ENCODE data around the gene ARL3.
"Not testable (repeated sequence)": the region's sequence is repeated elsewhere in the genome, so short reads cannot be mapped to it uniquely, and the experiment has no call there.

The ARL3 gene

DNA sequence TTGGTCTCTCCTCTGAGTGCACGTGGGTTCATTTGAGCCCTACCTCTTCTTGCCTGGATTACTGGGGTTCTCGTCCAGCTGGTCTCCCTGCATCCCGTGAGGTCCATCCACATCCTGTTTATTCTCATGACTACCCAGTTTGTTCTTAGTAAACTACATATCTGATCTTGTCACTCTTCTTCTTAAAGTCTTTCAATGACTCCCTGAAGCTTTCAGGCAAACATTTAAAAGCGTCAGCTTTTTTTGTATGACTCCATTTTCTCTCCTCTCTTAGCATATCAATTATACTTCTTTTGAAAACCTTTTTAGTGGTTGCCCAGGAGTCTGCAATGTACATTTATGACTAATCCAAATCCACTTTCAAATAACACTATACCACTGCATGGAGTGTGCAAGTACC, 7.8 kb upstream of the ARL3 start:
- peaks cover 64% of the 10 kb centered on the region for H3K36me3 ChIP-seq
- no peak overlapping the region for H3K27ac ChIP-seq
- H3K4me2 ChIP-seq = no peak overlapping the region
- no peak overlapping the region for H3K4me3 ChIP-seq
- H3K27me3 ChIP-seq = no peaks in the 10 kb centered on the region
- peaks cover 53% of the 10 kb centered on the region for H4K20me1 ChIP-seq
- no peak overlapping the region for H3K9ac ChIP-seq
- H3K9me3 ChIP-seq = 0 out of 2 replicates have a peak, but pooled peaks cover 4% of the 10 kb centered on the region
- peaks cover 47% of the 10 kb centered on the region for H3K4me1 ChIP-seq
- no peak for TF ChIP-seq Cebpa-rat (IDR thresholded peaks at IDR 0.05)

DNA sequence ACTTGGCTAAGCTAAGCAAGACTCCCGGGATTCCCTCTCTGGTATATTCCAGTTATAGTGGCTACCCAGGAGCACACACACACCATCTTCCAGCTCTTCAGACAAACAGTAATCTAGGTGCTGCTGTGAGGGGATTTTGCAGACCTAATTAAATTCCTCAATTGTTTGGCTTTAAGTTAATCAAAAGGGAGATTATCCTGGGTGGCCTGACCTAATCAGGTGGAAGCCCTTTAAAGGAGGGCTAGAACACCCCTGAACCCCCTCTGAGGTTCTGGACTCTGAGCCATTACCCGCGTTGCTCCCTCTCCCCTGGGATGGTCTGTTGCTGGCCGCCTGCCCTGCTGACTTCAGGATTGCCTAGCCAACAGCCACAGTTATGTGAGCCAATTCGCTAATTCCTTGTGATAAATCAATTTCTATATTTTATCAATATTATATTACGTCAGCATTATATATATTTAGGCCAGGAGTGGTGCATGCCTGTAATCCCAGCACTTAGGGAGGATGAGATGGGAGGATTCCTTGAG, 6.6 kb upstream of the ARL3 start:
- H3K9ac ChIP-seq = no peak overlapping the region
- H4K20me1 ChIP-seq = peaks cover 44% of the 10 kb centered on the region
- no peaks in the 10 kb centered on the region for H3K27me3 ChIP-seq
- no peak overlapping the region for H3K4me2 ChIP-seq
- H3K4me3 ChIP-seq = no peak overlapping the region
- H3K9me3 ChIP-seq = 0 out of 2 replicates have a peak, but pooled peaks cover 4% of the 10 kb centered on the region
- TF ChIP-seq Cebpa-rat (IDR thresholded peaks at IDR 0.05) = no peak
- H3K27ac ChIP-seq = 0 out of 2 replicates have a peak overlapping the region, but pooled peaks have one; percentile 26
- peaks cover 53% of the 10 kb centered on the region for H3K36me3 ChIP-seq
- H3K4me1 ChIP-seq = peaks cover 58% of the 10 kb centered on the region

DNA sequence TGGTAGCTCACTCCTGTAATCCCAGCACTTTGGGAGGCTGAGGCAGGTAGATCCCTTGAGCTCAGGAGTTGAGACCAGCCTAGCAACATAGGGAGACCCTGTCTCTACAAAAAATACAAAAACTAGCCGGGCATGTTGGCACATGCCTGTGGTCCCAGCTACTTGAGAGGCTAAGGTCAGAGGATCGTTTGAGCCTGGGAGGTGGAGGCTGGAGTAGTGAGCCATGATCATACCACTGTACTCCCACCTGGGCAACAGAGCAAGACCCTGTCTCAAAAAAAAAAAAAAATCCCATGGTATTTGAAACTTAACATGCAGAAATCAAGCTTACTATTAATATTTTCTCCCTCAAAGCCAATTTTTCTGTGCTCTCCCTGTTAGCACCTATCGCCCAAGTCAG, 6.1 kb upstream of the ARL3 start:
- no peaks in the 10 kb centered on the region for H3K27me3 ChIP-seq
- no peak overlapping the region for H3K9ac ChIP-seq
- TF ChIP-seq Cebpa-rat (IDR thresholded peaks at IDR 0.05) = no peak
- H4K20me1 ChIP-seq = peaks cover 40% of the 10 kb centered on the region
- peak overlapping the region; percentile 38; the same call in 1 of the 2 replicates for H3K27ac ChIP-seq
- H3K9me3 ChIP-seq = 0 out of 2 replicates have a peak, but pooled peaks cover 4% of the 10 kb centered on the region
- H3K4me3 ChIP-seq = no peak overlapping the region
- H3K4me2 ChIP-seq = no peak overlapping the region
- peaks cover 63% of the 10 kb centered on the region for H3K4me1 ChIP-seq
- H3K36me3 ChIP-seq = peaks cover 48% of the 10 kb centered on the region

DNA sequence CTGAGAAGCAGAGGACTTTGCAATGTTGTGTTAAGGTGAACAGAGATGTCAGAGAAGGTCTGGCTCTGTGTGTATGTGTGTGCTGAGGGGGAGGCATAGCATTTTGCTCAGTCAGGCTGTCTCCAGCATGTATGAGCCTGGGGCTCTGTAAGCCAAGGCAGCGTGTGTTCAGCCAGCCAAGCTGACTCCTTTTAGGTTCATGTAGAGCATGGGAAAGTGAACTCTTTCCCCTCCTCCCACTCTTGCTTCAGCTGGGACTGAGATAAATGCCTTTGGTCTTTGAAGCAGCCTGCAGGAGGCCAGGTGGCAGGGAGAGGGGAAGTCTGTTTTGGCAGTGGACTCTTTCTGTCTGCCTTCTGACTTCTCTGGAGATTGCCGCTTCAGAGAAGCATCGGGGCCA, 4.0 kb upstream of the ARL3 start:
- peak overlapping the region; percentile 45 for H3K27ac ChIP-seq

DNA sequence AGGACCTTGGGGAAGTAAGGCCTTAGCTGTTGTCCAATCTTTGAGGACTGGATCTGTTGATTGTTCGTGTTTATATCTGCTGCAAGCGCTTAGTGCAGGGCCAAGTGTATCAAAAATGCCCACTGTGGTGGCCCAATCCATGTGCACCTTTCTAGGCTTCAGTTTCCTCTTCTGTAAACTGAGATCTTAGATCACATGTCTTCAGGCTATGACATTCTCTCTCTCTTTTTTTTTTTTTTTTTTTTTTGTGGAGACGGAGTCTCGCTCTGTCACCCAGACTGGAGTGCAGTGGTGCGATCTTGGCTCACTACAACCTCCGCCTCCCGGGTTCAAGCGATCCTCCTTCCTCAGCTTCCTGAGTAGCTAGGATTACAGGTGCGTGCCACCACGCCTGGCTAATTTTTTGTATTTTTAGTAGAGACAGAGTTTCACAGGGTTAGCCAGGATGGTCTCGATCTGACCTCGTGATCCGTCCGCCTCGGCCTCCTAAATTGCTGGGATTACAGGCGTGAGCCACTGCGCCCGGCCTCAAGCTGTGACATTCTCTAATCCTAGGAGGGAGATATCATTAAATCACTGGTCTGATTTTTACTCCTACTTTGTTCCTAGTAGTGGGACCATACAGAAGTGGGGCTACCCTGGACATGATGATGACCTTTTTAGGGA, 2.8 kb upstream of the ARL3 start:
- peak overlapping the region; percentile 30 for H3K27ac ChIP-seq
- H3K9me3 ChIP-seq, H3K27me3 ChIP-seq: not testable (repeated sequence)
- H3K9ac ChIP-seq = peak overlapping the region; percentile 48; the same call in 1 of the 2 replicates
- 0 out of 2 replicates have a peak overlapping the region, but pooled peaks have one; percentile 2 for H3K4me3 ChIP-seq
- peaks cover 25% of the 10 kb centered on the region; the same call in 1 of the 2 replicates for H4K20me1 ChIP-seq
- peaks cover 79% of the 10 kb centered on the region for H3K4me1 ChIP-seq
- peak overlapping the region; percentile 92 for H3K4me2 ChIP-seq
- peaks cover 18% of the 10 kb centered on the region for H3K36me3 ChIP-seq

More for the DNA sequence above, 4.0 kb upstream of the ARL3 start:
- Histone ChIP-seq H3K27me3 (no peaks in the 10 kb centered on the region), H3K4me1 (peaks cover 67% of the 10 kb centered on the region), H3K9ac (peak overlapping the region; percentile 21; the same call in 1 of the 2 replicates), H4K20me1 (peaks cover 35% of the 10 kb centered on the region; the same call in 1 of the 2 replicates), H3K4me3 (no peak overlapping the region), H3K36me3 (peaks cover 30% of the 10 kb centered on the region), H3K4me2 (peak overlapping the region; percentile 92), H3K9me3 (no peaks in the 10 kb centered on the region)
- no peak for TF ChIP-seq Cebpa-rat (IDR thresholded peaks at IDR 0.05)

DNA sequence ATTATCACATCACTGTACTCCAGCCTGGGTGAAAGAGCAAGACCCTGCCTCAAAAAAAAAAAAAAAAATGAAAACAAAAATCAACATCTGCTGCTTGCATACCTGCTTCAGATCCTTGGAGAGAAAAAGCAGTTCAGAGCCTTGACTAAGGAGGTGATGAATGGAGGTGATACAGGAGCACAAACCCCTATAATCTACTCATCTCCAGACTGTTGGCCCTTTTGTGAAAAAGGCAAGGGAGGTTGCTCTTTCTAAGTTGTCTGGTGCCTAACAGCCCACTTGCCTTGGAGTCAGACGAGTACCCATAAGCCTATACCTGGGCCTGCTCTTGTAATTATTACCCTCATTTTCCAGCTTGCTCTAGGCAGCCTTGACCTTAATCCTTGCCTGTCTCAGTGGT, 1.7 kb upstream of the ARL3 start:
- no peak for TF ChIP-seq Cebpa-rat (IDR thresholded peaks at IDR 0.05)
- peak overlapping the region; percentile 92 for H3K4me3 ChIP-seq
- H3K9ac ChIP-seq = peak overlapping the region; percentile 86
- no peaks in the 10 kb centered on the region for H3K9me3 ChIP-seq
- peak overlapping the region; percentile 92 for H3K4me2 ChIP-seq
- peaks cover 82% of the 10 kb centered on the region for H3K4me1 ChIP-seq
- no peaks in the 10 kb centered on the region for H3K27me3 ChIP-seq
- no peak overlapping the region for H3K27ac ChIP-seq
- peaks cover 12% of the 10 kb centered on the region; the same call in 1 of the 2 replicates for H3K36me3 ChIP-seq
- H4K20me1 ChIP-seq = 0 out of 2 replicates have a peak, but pooled peaks cover 17% of the 10 kb centered on the region

DNA sequence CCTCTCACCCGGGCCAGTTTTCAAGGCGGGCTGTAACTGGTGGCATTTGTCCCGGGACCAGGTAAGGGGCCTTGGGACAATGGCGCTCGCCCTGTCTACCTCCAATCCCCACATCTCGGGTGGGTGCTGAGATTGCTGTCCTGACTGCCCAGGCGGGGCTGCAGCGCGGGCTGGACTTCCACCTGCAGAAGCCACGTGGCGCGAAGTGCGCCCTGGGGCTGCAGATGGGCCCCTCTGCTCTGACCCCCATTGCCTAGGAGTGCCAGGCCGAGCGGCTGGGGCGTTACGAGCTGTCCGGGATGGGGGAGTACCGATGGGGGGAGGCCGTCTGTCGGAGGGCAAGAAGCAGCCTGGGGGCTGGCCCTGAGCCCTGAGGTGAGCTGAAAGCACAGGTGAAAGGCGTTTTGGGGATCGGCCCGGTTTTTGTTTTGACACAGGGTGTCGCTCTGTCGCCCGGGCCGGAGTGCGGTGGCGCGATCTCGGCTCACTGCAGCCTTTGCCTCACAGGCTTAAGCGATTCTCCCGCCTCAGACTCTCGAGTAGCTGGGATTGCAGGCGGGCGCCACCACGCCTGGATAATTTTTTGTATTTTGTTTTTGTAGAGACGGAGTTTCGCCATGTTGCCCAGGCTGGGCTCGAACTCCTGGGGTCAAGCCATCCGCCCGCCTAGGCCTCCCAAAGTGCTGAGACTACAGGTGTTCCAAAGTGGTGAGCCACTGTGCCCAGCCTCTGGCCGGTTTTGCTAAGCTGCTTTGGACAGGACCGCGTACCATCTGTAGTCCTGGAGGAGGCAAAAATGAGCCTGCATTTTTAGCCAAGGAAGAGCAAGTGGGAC, 641 bp upstream of the ARL3 start, which contains the start of gene SFXN2:
Gene SFXN2 (plus strand): TSS at position 16 of the 835 bp plus-strand sequence. CDS start 12,001 bp downstream, outside the sequence.
- H3K9ac ChIP-seq = peak within 1 kb of the TSS; percentile 86
- 0 out of 2 replicates have a peak, but pooled peaks cover 13% of the 10 kb centered on the region for H4K20me1 ChIP-seq
- no peaks in the 10 kb centered on the region for H3K9me3 ChIP-seq
- TF ChIP-seq Cebpa-rat (IDR thresholded peaks at IDR 0.05) = no peak
- H3K36me3 ChIP-seq = peaks cover 9% of the 10 kb centered on the region; the same call in 1 of the 2 replicates
- H3K4me2 ChIP-seq = peak within 1 kb of the TSS; percentile 92
- no peaks in the 10 kb centered on the region for H3K27me3 ChIP-seq
- H3K4me3 ChIP-seq = peak within 1 kb of the TSS; percentile 92
- H3K4me1 ChIP-seq = peaks cover 81% of the 10 kb centered on the region
- H3K27ac ChIP-seq = peak within 1 kb of the TSS; percentile 81

DNA sequence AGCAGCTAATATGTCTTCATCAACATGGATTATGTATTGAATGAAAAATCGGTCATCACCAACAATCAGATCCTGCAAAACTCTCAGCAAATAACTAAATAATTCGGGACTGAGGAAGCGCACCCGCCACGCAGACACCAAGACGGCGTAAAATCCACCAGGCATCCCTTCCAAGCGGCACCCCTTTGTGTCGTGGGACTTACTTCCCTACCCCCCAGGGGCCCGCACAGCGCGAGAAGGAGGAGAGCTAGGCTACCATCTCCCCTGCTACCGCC, 721 bp downstream of the ARL3 start:
- peak overlapping the region; percentile 80 for H3K9ac ChIP-seq
- peaks cover 4% of the 10 kb centered on the region; the same call in 1 of the 2 replicates for H3K36me3 ChIP-seq
- TF ChIP-seq Cebpa-rat (IDR thresholded peaks at IDR 0.05) = no peak
- H3K4me2 ChIP-seq = peak overlapping the region; percentile 80
- H3K4me3 ChIP-seq = peak overlapping the region; percentile 92
- 0 out of 2 replicates have a peak, but pooled peaks cover 13% of the 10 kb centered on the region for H4K20me1 ChIP-seq
- no peaks in the 10 kb centered on the region for H3K9me3 ChIP-seq
- peaks cover 68% of the 10 kb centered on the region for H3K4me1 ChIP-seq
- H3K27me3 ChIP-seq = no peaks in the 10 kb centered on the region
- H3K27ac ChIP-seq = peak overlapping the region; percentile 67

DNA sequence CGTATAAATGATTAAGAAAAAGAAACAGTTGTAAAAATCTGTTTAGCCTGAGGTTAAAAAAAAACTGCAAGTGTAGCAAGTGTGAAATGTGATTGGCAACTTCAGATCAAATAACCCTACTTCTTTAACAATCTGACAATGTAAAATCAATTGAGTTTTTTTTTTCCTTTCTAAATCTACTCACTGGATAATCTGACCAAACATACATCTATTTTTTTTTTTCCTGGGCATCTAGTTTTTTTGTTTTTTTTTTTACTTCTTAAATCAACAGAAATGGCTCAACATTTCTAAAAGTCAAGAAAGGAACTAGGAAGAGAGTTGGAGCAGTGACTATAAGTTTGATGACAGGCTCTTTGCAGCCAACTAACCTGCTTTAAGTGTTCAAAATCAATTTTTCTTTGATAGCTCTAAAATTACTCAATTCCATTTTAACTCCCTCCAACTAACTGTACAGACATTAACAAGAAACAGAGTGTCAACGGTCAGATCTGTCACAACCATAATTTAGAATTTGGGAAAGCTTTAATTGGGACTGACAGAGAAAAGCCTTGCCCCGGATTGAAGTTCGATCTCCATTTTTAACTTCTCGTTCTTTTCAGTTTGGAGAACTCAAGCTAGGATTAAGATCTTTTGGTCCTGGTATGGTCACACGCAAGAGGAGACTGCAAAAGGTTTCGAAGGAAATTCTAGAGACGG, 1.2 kb downstream of the ARL3 start:
- TF ChIP-seq Cebpa-rat (IDR thresholded peaks at IDR 0.05) = no peak
- no peaks in the 10 kb centered on the region for H3K27me3 ChIP-seq

More for the DNA sequence above, 1.2 kb downstream of the ARL3 start:
- peak overlapping the region; percentile 80 for H3K9ac ChIP-seq
- H3K4me3 ChIP-seq = peak overlapping the region; percentile 92
- H3K9me3 ChIP-seq = no peaks in the 10 kb centered on the region
- peak overlapping the region; percentile 80 for H3K4me2 ChIP-seq
- 0 out of 2 replicates have a peak, but pooled peaks cover 8% of the 10 kb centered on the region for H4K20me1 ChIP-seq
- peaks cover 63% of the 10 kb centered on the region for H3K4me1 ChIP-seq
- H3K36me3 ChIP-seq = peaks cover 4% of the 10 kb centered on the region; the same call in 1 of the 2 replicates
- peak overlapping the region; percentile 67 for H3K27ac ChIP-seq

Data from BLaER1 (cell line).